Effector CD8-positive, alpha-beta T cell (primary cell): ENCODE results near the gene NECTIN1.

Source experiments
- DNase-seq: peaks from one replicate; lab custom pipeline; 2025; lab: John Stamatoyannopoulos, UW

NECTIN1 gene

GRCh38 chr11:119755356-119756071, 26.5 kb upstream of the NECTIN1 start:
- no peak for DNase-seq

DNA sequence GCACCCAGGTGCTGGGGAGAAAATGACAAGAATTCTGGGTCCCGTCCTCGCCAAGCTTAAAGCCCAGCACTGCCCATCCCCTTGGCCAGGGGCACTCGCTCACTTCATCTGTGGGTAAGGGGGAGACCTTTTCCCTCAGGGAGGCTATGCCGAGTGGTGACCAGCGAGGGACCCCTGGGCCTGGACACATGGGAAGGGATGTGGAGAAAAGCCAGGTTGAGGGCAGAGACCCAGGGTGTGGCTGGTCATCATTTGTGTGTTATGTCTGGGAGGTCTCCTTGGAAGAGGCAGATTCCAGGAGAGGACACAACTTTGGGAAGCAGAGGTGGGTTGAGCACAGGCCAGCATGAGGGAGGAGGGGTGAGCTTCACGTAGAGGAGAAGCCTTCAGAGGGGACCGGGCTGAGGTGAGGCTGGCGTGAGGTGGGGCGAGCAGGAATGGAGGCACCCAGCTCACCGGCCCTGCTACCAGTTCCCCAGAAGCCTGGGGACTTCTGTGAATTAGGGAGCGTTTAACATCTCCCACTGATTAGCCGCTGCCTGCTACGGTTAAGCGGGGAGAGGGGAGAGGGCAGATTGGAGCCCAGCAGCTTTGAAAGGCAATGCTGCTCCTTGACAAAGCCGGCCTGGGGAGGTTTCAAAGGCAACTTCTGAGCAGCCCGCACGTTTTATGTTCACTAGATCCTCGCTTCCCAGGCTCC, 25.8 kb upstream of the NECTIN1 start:
- no peak for DNase-seq

GRCh38 chr11:119754199-119754598, 25.2 kb upstream of the NECTIN1 start:
- DNase-seq: no peak

- DNase-seq: no peak
These were observed 23.9 kb upstream of the NECTIN1 start for GRCh38 chr11:119752946-119753345.

DNA sequence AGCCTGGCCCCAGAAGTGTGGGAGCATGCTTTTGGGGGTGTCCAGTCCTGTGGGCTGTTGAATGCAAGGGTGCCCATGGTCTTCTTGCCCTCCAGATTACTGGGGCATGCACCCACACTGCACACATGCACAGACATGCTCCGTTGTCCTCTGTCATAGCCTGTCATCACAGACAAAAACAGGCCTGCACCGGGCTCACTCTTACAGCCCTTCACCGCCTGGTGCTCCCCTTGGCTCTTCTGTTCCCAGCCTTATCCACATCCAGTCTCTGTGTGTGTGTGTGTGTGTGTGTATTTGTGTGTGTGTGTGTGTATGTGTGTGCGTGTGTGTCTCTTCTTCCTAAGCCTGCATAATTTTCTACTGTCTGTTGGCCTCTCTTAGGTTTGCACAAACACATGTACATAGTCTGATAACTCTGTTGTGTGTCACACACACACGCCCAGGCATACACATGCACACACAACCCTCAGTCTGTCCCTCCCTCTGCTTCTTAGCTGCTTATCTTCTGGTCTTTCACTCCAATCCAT, 23.4 kb upstream of the NECTIN1 start:
- DNase-seq: no peak

- DNase-seq: no peak
These were observed 21.1 kb upstream of the NECTIN1 start for GRCh38 chr11:119750056-119750455.

GRCh38 chr11:119749006-119749565, 20.1 kb upstream of the NECTIN1 start:
- no peak for DNase-seq

DNA sequence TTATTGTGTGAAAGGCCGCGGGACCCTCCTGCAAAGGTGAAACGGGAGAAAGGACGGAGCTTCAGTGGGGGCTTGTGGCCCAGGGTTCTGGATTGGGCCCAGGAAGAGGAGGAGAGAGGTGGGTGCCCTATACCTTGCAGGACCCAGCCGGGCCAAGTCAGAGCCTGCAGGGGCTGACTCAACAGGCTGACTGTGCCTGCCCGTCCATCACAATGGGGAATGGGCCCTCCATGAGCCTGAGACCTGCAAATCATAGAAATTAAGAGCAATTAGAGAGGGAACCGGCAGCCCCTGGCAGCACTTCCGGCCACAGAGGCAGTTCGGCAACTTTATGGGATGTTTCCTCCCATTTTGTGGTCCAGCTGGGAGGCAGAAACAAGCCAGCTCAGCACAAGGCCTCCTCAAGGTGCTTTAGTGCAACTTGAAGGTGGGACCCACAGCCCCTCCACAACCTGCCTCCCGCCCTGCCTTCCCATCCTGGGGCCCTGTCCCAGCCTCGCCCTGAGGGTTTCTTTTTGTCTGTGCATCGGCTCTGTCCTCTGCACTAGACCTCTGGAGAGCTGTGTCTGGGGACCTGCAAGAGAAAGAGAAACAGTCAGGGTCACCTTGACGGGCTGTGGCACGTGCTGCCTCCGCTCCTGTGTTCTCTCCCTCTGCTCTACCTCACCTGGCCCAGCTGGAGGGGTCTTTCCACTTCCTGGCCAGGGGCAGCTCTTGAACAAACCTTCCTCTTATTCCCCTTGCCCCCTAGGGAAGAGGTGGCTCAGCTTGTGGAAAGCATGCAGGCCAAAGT, 19.1 kb upstream of the NECTIN1 start:
- no peak for DNase-seq

DNA sequence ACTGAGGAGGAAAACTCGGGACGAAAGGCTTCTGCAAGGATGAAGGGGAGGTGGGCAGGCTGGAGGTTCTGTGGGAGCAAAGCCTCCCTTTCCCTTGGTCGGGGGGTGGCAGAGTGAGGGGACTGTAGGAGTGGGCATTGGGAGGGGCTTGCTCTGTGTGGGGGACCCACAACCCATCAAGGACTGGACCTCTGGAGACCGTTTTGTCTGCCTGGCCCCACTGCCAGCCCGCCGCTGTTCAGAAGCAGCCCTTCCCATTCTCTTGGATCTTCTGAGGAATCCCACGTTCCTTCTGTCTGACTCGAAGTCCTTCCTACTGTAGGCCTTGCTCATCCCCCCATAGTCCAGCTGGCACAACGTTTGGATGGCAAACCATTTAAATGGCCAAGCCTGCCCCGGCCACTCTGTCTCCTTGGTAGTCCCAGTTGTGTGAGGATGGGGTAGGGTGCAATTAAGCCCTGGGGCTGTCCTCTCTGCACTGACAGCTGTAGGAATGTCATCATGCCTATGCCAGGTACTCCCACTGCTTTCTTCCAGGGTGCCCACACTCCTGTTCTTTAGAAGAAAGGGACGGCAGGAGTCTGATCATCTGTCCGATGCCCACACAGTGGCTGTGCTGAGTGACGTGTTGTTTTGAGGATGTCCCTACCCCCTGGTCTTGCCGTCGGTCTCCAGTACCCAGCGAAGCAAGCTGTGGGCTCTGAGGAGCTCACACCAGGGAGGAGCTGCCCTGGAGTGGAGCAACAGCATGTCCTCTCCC, 17.0 kb upstream of the NECTIN1 start:
- no peak for DNase-seq

DNA sequence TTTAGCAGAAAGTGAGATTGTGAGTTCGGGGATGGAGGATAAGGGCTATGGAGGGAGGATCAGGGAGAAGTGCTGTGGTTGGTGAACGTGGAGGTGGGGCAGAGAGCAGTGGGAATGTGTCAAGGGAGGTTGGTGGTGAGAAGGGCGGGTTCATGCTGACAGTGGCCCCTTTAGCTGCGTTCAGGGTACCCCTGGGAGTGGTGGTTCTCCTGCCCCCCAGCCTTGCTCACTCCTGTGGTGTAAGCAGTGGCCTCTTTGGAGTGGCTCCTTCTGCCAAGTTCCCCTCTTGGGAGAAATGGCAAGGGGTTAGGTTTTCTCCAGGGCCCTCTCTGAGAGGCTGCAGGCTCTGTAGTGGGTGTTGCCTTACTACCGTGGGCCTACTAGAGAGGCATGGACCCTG, 16.1 kb upstream of the NECTIN1 start:
- no peak for DNase-seq

DNA sequence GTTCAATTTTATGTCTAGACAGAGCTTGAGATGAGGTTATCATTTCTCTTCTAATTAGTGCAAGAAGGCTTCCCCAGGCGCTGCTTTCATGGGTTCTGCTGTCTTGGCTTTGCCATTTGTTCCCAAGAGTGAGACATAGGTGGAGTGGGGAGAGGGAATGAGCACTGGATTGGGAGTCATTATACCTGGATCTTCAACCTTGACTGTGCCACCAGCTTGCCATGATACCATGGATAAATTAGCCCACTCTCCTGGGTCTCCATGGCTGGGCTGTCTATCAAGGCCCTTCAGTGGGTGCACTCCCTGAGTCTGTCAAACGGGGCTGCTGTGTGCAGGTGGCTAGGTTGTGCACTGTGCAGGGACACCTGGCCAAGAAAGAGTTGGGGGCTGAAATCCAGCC, 15.6 kb upstream of the NECTIN1 start:
- DNase-seq: no peak

DNA sequence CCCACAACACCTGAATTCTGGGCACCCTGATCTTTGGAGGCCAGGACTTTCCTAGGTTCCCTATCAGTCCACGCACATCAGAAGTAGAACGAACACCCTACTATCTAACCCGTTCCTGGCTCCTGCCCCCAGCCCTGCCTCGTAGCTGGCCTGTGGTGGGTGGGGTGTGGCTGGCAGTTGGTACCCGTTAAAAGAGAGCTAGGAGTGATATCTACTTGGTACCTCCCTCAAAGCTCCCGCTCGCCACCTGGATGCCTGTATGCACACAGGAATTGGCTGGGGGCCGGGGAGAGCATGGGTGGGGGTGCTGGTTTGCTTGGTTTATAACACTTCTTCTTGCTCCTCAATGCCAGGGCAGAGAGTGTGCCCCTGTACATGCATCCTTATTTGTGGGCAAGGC, 14.0 kb upstream of the NECTIN1 start:
- DNase-seq: no peak

- DNase-seq: peak; percentile 41
These were observed 13.4 kb upstream of the NECTIN1 start for GRCh38 chr11:119742263-119742861.

GRCh38 chr11:119741369-119742262, 12.6 kb upstream of the NECTIN1 start:
- peak; percentile 43 for DNase-seq

GRCh38 chr11:119739975-119740374, 11.0 kb upstream of the NECTIN1 start:
- DNase-seq: no peak

- DNase-seq: no peak
These were observed 10.2 kb upstream of the NECTIN1 start for GRCh38 chr11:119739021-119739703.

DNA sequence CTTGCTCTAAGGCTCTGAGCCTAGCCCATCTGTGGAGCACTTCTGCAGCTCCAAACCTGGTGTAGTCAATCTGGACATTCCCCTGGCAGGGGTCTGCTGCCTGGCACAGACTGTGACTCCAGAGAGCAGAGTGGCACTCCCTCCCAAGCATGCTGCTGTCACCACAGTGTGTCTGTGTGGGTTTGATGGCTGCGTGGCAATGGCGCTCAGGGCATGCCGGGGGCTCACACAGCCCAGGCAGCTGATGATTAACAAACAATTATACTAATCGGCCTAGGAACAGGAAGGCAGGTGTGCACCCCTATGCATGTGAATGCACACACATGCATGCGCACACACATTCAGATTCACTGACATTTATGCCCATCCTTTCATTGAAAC, 9.0 kb upstream of the NECTIN1 start:
- DNase-seq: no peak

- DNase-seq: no peak
These were observed 8.5 kb upstream of the NECTIN1 start for GRCh38 chr11:119737366-119738058.

DNA sequence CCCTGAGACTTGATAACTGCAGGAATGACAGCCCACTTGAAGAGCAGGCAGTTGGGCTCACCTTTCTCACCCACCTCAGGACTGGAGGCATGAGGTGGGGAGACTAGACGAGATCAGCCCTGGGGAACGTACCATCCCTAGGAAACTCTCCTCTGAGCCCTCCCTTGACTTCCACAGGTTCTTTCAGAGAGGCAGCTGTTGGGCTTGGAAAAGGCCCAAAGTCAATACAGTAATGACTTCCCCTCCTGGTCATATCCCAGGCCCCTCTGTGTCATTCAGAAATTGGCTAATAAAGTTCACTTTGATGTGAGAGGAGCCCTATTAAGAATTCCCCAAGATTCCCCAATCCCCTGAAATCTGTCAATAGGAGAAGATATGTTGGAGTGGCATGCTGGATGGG, 5.8 kb upstream of the NECTIN1 start:
- no peak for DNase-seq
